Pulmonary artery endothelial cell (primary cell): ENCODE measurements around the gene DAP3. TPM values are rescaled to one million over a fixed set of nuclear protein-coding genes. Genes with fewer than 3 reads are reported as not detected.
A peak's percentile ranks its signal among the peaks of the same experiment; 100 is the strongest.
"Not testable (repeated sequence)": the region's sequence is repeated elsewhere in the genome, so short reads cannot be mapped to it uniquely, and the experiment has no call there.

Experiments
- DNase-seq: peaks from one replicate; pipeline ENCODE4 v3.0.0-alpha.2; 2011; ENCODE audit warnings: low read depth, low spot score
- total RNA-seq: library from RNA; depleted of rRNA; stranded (reverse); fragments of >200 nt; gene quantifications from 2 replicates; pipeline ENCODE4 v1.2.3, GENCODE V29; 2014

DAP3 gene
- total RNA-seq, 1 donor from 2014 or later: 56.5 TPM

DNA sequence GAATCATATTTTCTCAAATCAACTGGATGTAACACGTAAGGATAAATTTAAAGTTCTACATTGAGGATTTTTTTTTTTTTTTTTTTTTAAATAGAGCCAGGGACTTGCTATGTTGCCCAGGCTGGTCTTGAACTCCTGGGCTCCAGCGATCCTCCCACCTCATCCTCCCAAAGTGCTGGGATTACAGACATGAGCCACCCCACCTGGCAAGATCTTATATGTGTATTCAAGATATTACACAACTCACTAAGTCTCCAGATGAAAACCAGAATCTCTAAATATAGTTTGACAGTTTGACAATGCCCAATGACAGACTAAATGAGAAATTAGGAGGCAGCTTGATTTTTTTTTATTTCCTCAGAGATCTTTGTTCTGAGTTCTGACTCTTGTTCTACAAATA is 7.1 kb upstream of the DAP3 start:
- DNase-seq: no peak

- DNase-seq: not testable (repeated sequence)
Measured at GRCh38 chr1:155687705-155688323, 1.1 kb upstream of the DAP3 start.

DNA sequence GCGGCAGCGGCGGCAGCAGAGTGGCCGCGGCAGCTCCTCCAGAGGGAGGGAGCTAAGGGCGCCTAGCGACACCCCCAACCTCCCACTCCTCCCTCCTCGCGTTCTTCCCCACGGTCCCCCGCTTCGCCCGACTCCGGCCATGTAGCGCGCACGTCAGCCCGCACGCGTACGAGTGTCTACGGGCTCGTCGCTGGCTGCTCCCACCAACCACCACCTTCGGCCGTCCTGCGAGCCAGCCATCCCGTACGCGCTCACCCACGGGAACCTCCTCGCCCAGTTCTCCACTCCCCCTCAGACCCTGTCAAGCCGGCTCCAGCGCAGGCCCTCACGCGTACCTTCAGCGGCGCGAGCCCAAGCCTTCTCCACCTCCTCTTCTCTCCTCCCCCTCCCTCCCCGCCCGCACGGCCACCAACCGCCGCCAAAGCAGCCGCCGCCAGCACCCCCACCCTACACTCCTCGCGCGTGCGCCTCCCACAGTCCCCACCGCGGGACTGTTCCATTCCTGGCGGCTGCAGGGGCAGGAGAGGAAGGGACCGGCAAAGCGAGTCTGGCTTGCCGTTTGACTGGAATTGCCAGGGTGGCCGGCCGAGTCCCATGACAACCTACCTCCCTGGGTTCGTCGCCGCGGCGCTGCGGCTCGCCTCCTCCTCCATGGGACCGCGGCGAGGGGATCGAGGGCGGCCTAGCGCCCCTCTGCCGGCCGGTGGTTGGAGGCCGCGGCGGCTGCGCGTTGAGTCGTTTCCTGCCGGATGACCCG is 389 bp upstream of the DAP3 start, which contains the start of gene YY1AP1:
TSS of gene YY1AP1 (minus strand) at position 451 of the 757 bp plus-strand sequence. CDS start 8,338 bp downstream, outside the sequence.
- DNase-seq: peak; percentile 63

DNA sequence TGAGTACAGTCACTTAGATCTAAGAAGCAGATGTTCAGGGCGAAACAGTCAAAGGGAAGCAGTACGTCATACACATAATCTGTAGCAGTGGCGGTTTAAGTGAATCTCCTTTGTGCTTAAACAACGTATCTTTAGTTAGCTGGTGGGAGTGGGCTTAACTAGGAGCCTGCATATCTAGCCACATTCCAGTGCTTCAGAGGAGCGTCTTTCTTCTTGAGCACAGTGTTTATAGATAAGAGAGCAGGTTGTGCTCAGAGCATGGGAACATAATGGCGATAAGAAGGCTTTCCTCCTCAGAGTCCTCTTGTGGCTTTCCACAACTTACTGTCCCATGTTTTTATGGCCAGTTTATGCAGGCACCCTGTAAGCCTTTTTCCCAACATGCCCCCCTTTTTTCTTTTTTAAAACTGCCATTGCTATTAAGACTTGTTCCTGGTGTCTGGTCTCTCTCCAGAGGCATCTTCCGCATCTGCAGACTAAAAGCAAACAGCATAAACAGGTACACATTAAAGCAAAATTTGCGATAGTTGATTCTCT is 3.2 kb downstream of the DAP3 start:
- DNase-seq: no peak

DNA sequence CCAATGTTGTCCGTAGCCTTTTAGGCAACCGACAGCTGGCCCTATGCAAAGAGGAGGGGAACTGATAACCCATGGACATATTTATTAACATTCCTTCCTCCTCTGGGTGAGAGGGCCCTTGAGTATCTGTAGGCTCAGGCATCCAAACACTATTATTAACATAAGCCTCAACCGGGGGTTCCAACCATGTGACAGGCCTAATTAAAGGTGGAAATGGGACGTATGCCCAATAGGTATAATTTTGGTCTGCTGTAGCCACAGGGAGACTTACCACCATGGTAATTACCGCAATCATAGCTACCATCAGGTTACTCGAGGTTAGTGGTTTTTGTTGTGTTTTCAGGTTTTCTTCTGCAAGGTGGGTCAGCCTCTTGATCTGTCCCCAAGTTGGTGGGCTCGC is 5.3 kb downstream of the DAP3 start:
- no peak for DNase-seq

- DNase-seq: no peak
Measured at GRCh38 chr1:155695072-155695471, 6.2 kb downstream of the DAP3 start.

- DNase-seq: no peak
Measured at GRCh38 chr1:155695608-155696007, 6.7 kb downstream of the DAP3 start.

DNA sequence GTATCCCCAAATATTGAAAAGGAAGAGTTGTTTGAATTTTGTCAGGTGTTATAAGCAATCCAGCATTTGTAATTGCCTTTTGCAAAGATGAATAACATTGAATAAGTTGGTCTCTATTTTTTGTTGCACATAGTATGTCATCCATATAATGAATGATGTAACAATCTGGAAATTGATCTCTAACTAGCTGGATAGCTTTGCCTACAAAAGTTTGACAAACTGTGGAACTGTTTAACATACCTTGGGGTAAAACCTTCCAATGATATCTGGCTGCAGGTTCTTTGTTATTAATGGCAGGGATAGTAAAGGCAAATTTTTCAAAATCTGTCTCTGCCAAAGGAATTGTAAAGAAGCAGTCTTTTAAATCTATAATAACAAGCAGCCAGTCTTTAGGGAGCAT is 7.6 kb downstream of the DAP3 start:
- no peak for DNase-seq

- no peak for DNase-seq
Measured at GRCh38 chr1:155697046-155697445, 8.2 kb downstream of the DAP3 start.

DNA sequence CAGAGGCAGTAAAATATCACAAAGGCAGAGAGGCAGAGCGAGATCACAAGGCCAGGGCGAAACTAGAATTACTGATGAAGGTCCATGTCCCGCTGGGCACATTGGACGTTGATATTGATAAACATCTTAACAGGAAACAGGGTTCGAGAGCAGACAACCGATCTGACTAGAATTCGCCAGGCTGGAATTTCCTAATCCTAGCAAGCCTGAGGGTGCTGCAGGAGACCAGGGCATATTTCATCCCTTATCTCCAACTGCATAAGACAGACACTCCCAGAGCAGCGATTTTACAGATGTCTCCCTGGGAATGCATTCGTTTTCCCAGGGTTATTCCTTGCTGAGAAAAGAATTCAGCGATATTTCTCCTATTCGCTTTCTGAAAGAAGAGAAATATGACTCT is 8.7 kb downstream of the DAP3 start:
- DNase-seq: not testable (repeated sequence)

- DNase-seq: no peak
Measured at GRCh38 chr1:155698382-155699038, 9.6 kb downstream of the DAP3 start.

DNA sequence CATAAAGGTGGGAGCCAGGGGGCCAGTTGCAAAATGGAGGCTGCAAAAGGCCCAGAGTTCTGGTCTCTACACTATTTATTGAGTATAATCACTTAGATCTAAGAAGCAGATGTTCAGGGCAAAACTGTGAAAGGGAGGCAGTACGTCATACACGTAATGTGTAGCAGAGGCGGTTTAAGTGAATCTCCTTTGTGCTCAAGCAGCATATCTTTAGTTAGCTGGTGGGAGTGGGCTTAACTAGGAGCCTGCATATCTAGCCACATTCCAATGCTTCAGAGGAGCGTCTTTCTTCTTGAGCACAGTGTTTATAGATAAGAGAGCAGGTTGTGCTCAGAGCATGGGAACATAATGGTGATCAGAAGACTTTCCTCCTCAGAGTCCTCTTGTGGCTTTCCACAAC is 10.2 kb downstream of the DAP3 start:
- DNase-seq: not testable (repeated sequence)

- not testable (repeated sequence) for DNase-seq
Measured at GRCh38 chr1:155701675-155702074, 12.8 kb downstream of the DAP3 start.

- DNase-seq: no peak
Measured at GRCh38 chr1:155703216-155703615, 14.3 kb downstream of the DAP3 start.

GRCh38 chr1:155704414-155704813 is 15.5 kb downstream of the DAP3 start:
- not testable (repeated sequence) for DNase-seq

GRCh38 chr1:155706139-155706538 is 17.2 kb downstream of the DAP3 start:
- DNase-seq: no peak

DNA sequence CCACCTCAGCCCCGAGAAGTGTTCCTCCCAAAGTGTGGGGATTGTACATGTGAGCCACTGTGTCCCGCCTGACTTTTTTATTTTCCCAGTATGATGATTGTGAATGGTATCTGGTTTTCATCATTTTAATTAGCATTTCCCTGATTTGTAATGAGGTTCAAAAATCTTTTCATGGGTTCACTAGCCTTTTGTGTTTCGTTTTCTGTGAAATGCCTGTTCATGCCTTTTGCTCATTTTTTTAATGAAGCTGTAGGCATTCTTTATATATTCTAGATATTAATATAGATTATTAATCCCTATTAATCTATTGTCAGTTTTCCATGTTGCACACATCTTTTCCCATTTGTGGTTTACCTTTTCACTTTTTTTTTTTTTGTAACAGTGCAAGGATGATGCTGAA is 20.5 kb downstream of the DAP3 start:
- no peak for DNase-seq

DNA sequence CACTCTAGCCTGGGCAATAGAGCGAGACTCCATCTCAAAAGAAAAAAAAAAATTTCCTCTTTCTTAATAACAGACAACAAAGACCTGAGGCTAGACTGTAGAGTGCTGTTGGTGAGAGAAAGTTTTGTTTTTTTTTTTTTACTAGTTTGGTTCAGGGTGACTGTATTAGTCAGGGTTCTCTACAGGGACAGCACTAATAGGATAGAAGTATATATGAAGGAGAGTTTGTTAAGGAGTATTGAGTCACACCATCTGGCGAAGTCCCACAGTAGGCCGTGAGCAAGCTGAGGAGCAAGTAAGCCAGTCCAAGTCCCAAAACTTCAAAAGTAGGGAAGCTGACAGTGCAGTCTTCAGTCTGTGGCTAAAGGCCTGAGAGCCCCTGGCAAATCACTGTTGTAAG is 22.6 kb downstream of the DAP3 start:
- not testable (repeated sequence) for DNase-seq

- not testable (repeated sequence) for DNase-seq
Measured at GRCh38 chr1:155712636-155713035, 23.7 kb downstream of the DAP3 start.

GRCh38 chr1:155713075-155713474 is 24.2 kb downstream of the DAP3 start:
- DNase-seq: no peak

DNA sequence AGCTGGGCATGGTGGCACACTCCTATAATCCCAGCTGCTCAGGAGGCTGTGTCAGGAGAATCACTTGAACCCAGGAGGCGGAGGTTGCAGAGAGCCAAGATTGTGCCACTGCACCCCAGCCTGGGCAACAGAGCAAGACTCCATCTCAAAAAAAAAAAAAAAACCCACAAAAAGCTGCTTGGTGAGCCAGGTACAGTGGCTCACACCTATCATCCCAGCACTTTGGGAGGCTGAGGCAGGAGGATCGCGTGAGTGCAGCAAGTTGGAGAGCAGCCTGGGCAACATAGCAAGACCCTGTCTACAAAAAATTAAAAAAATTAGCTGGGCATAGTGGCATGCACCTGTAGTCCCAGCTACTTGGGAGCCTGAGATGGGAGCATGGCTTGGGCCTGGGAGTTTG is 26.2 kb downstream of the DAP3 start:
- not testable (repeated sequence) for DNase-seq

- DNase-seq: no peak
Measured at GRCh38 chr1:155715777-155716176, 26.9 kb downstream of the DAP3 start.
